HCT116 (cell line): ENCODE measurements around the gene OSBPL1A. TPM values are rescaled to one million over a fixed set of nuclear protein-coding genes. Genes with fewer than 3 reads are reported as not detected.

ENCODE experiments used
- ATAC-seq: fragments of 200-7000 bp; cut with Tn5 transposase; 2 replicates; pipeline ENCODE4 v1.9.1; 2020; ENCODE audit warnings: mild to moderate bottlenecking, moderate library complexity
- BruUV-seq: library from RNA; stranded (reverse); fragments of 400-500 nt; replicated peaks from 2 replicates; lab custom pipeline; 2021; lab: Mats Ljungman, UMichigan
- CTCF ChIA-PET: fragments of 300-600 bp; sonication (Branson Sonifier 250); formaldehyde crosslinking; loops from one replicate; lab custom pipeline; 2021; ENCODE audit warnings: antibody characterized with exemption; lab: Charles Lee
- POLR2A ChIA-PET: fragments of 300-600, 350-600 bp; sonication (Branson Sonifier 250); formaldehyde crosslinking; loops from one replicate; lab custom pipeline; 2021; ENCODE audit warnings: antibody characterized with exemption; lab: Charles Lee
- RAD21 ChIA-PET, 2 experiments: fragments of 300-600 bp; sonication (Branson Sonifier 250); formaldehyde crosslinking; loops; one replicate each; lab custom pipeline; 2023; ENCODE audit warnings: low total read pairs in 2 of 2; ENCODE audit not compliant: uncharacterized antibody in 2 of 2, unreplicated experiment in 2 of 2, low non-redundant PET in 1 of 2; lab: Charles Lee
- DNase-seq: peaks from one replicate; pipeline ENCODE4 v3.0.0-alpha.2; 2010; ENCODE audit warnings: low read depth, low spot score
- H2AFZ ChIP-seq: fragments of 200-600 bp; shearing (Covaris generic), sonication (generic); 2 replicates; pipeline ENCODE4 v1.6.1; 2017; ENCODE audit warnings: low read depth, mixed run types, mixed read lengths, antibody characterized with exemption, low read length; ENCODE audit not compliant: poor library complexity, severe bottlenecking
- H3K27ac ChIP-seq: 2 replicates; pipeline ENCODE4 v1.5.1; 2012; ENCODE audit warnings: low read depth, low read length
- H3K27me3 ChIP-seq: fragments of 200-600 bp; sonication (generic); 2 replicates; pipeline ENCODE4 v1.6.1; 2016; ENCODE audit warnings: mixed run types, low read length, mixed read lengths; ENCODE audit not compliant: insufficient read depth
- H3K36me3 ChIP-seq, 2 experiments: fragments of 200-500 bp in 1 of 2; fragments of 200-600 bp in 1 of 2; sonication (Bioruptor generic) in 1 of 2; sonication (generic) in 1 of 2; 2 replicates each; pipeline versions ENCODE4 v1.5.1 to v1.6.1; 2014 to 2016; ENCODE audit warnings: low read length in 2 of 2, inconsistent platforms in 1 of 2, mixed read lengths in 1 of 2, mixed run types in 1 of 2; ENCODE audit not compliant: insufficient read depth in 2 of 2, control insufficient read depth in 1 of 2
- H3K4me1 ChIP-seq, 2 experiments: fragments of 200-600 bp in 1 of 2; sonication (generic) in 1 of 2; 2 replicates each; pipeline versions ENCODE4 v1.5.1 to v1.6.1; 2012 to 2017; ENCODE audit warnings: low read length in 2 of 2, inconsistent platforms in 1 of 2, mild to moderate bottlenecking in 1 of 2, mixed read lengths in 1 of 2, mixed run types in 1 of 2, moderate library complexity in 1 of 2; ENCODE audit not compliant: insufficient read depth in 2 of 2, control insufficient read depth in 1 of 2
- H3K4me2 ChIP-seq: fragments of 200-600 bp; sonication (generic); 2 replicates; pipeline ENCODE4 v1.6.1; 2017; ENCODE audit warnings: mixed run types, low read length, mixed read lengths
- H3K4me3 ChIP-seq, 2 experiments: fragments of 200-600 bp in 1 of 2; sonication (generic) in 1 of 2; replicated peaks in 1 of 2; 2 replicates each; pipeline ENCODE4 v1.5.1; 2011 to 2016; ENCODE audit warnings: low read length in 2 of 2, control low read depth in 1 of 2, low read depth in 1 of 2, mild to moderate bottlenecking in 1 of 2, mixed read lengths in 1 of 2, mixed run types in 1 of 2
- H3K79me2 ChIP-seq: fragments of 200-600 bp; sonication (generic); 2 replicates; pipeline ENCODE4 v1.6.1; 2017; ENCODE audit warnings: mild to moderate bottlenecking, mixed run types, low read length, moderate library complexity, mixed read lengths; ENCODE audit not compliant: insufficient read depth
- H3K9ac ChIP-seq: fragments of 200-600 bp; sonication (generic); 2 replicates; pipeline ENCODE4 v1.6.1; 2016; ENCODE audit warnings: low read length, mixed read lengths
- H3K9me2 ChIP-seq: fragments of 200-600 bp; sonication (generic), shearing (Covaris generic); 2 replicates; pipeline ENCODE4 v1.6.1; 2017; ENCODE audit warnings: mixed run types, mild to moderate bottlenecking, moderate library complexity; ENCODE audit not compliant: insufficient read depth
- H3K9me3 ChIP-seq, 2 experiments: fragments of 200-500 bp in 1 of 2; fragments of 200-600 bp in 1 of 2; sonication (Bioruptor generic) in 1 of 2; sonication (generic) in 1 of 2; 2 replicates each; pipeline ENCODE4 v1.6.1; 2014 to 2017; ENCODE audit warnings: low read length in 2 of 2, mixed read lengths in 2 of 2, inconsistent platforms in 1 of 2, low read depth in 1 of 2, mild to moderate bottlenecking in 1 of 2, mixed run types in 1 of 2, moderate library complexity in 1 of 2; ENCODE audit not compliant: control insufficient read depth in 1 of 2, insufficient read depth in 1 of 2
- H4K20me1 ChIP-seq: fragments of 200-600 bp; sonication (generic), shearing (Covaris generic); 2 replicates; pipeline ENCODE4 v1.6.1; 2017; ENCODE audit warnings: mixed run types, mild to moderate bottlenecking, moderate library complexity; ENCODE audit not compliant: insufficient read depth
- CBX3 ChIP-seq: IDR thresholded peaks from 2 replicates; pipeline ENCODE4 v1.6.1; 2012; ENCODE audit warnings: low read depth
- CEBPB ChIP-seq: IDR thresholded peaks from 2 replicates; pipeline ENCODE4 v1.6.1; 2012; ENCODE audit warnings: low read depth
- EZH2 ChIP-seq: fragments of 200-600 bp; sonication (generic); IDR thresholded peaks from 2 replicates; pipeline ENCODE4 v1.6.1; 2017; ENCODE audit warnings: antibody characterized with exemption, mixed run types
- EZH2phosphoT487 ChIP-seq: fragments of 200-600 bp; IDR thresholded peaks from 2 replicates; pipeline ENCODE4 v1.6.1; 2018; ENCODE audit warnings: antibody characterized with exemption, borderline replicate concordance
- FOSL1 ChIP-seq: IDR thresholded peaks from 2 replicates; pipeline ENCODE4 v1.6.1; 2012; ENCODE audit warnings: low read depth
- POLR2AphosphoS5 ChIP-seq: IDR thresholded peaks from 2 replicates; pipeline ENCODE4 v1.6.1; 2011; ENCODE audit warnings: mild to moderate bottlenecking, low read depth, low read length, moderate library complexity
- RAD21 ChIP-seq: IDR thresholded peaks from 2 replicates; pipeline ENCODE4 v1.6.1; 2012; ENCODE audit warnings: low read depth, mild to moderate bottlenecking
- SIN3A ChIP-seq: IDR thresholded peaks from 2 replicates; pipeline ENCODE4 v1.6.1; 2012; ENCODE audit warnings: low read depth
- YY1 ChIP-seq: IDR thresholded peaks from 2 replicates; pipeline ENCODE4 v1.6.1; 2011; ENCODE audit warnings: low read length, low read depth, moderate library complexity, mild to moderate bottlenecking; ENCODE audit not compliant: insufficient replicate concordance; ENCODE audit errors: extremely low read depth
- ZNF274 ChIP-seq: fragments of 200-500 bp; sonication (Bioruptor generic); IDR thresholded peaks from 2 replicates; pipeline ENCODE4 v1.6.1; 2014; ENCODE audit warnings: mild to moderate bottlenecking, low read depth, low read length, inconsistent platforms
- intact Hi-C: fragments of 100-400 bp; cut with micrococcal nuclease; formaldehyde crosslinking; loops from 2 replicates; pipeline ENCODE4 v1.10.0; 2022
- total RNA-seq: library from RNA; stranded (reverse); gene quantifications from one replicate; pipeline ENCODE4 v1.2.1, GENCODE V29; 2021; ENCODE audit not compliant: unreplicated experiment
- TF ChIP-seq, protein P1 (sequence below), 3 experiments: fragments of 200-600 bp in 1 of 3; sonication (generic) in 1 of 3; IDR thresholded peaks in 2 of 3; conservative IDR thresholded peaks in 1 of 3; 2 replicates each; pipeline ENCODE4 v1.5.1; 2012 to 2017; ENCODE audit warnings: low read depth in 2 of 3, low read length in 2 of 3, antibody characterized with exemption in 1 of 3, borderline replicate concordance in 1 of 3, control low read depth in 1 of 3, mild to moderate bottlenecking in 1 of 3, mixed read lengths in 1 of 3, mixed run types in 1 of 3, moderate library complexity in 1 of 3; ENCODE audit not compliant: insufficient read depth in 1 of 3
- TF ChIP-seq, protein P2 (sequence below): IDR thresholded peaks from 2 replicates; pipeline ENCODE4 v1.6.1; 2011; ENCODE audit warnings: mild to moderate bottlenecking, low read length, moderate library complexity; ENCODE audit not compliant: insufficient replicate concordance; ENCODE audit errors: extremely low read depth

The OSBPL1A gene
- total RNA-seq, 1 experiment from 2014 or later = 18.9 TPM

DNA sequence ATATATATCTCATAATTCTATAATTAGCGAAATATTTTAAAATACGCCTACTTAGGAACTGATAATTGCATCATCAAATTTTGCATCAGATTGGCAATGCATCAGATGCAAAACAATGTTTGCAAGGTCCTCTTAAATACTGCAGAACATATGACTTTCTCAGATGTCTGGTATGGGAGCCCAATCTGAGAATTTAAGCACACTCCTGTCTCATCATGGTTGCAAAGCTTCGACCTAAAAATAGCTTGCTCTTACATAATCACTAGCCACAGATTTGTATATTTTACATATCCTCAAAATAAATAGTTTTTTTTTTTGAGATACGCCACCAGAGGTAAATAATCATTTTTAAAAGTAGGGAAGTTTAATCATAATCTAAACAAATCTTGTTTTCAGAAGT is 135.5 kb downstream of the OSBPL1A start:
- Histone ChIP-seq H3K27ac (no peak overlapping the region), H3K9me2 (no peaks in the 10 kb centered on the region), H3K79me2 (peaks cover 34% of the 10 kb centered on the region), H3K4me3 (no peak overlapping the region), H3K4me2 (no peak overlapping the region), H3K36me3 (no peaks in the 10 kb centered on the region), H3K9ac (no peak overlapping the region), H2AFZ (no peak overlapping the region), H3K9me3 (peaks cover 0 to 6% of the 10 kb centered on the region in 2 experiments; a peak in 2 of 4 replicates), H3K4me1 (no peaks in the 10 kb centered on the region), H3K27me3 (no peaks in the 10 kb centered on the region), H4K20me1 (no peaks in the 10 kb centered on the region)
- ATAC-seq (no peak), DNase-seq (no peak)
- ChIA-PET POLR2A (no interaction called here), CTCF (no interaction called here), RAD21 (no interaction called here)
- intact Hi-C loops = no loop called here
- no peak for TF ChIP-seq YY1
- no peak for TF ChIP-seq EZH2phosphoT487
- TF ChIP-seq, protein P1, sequence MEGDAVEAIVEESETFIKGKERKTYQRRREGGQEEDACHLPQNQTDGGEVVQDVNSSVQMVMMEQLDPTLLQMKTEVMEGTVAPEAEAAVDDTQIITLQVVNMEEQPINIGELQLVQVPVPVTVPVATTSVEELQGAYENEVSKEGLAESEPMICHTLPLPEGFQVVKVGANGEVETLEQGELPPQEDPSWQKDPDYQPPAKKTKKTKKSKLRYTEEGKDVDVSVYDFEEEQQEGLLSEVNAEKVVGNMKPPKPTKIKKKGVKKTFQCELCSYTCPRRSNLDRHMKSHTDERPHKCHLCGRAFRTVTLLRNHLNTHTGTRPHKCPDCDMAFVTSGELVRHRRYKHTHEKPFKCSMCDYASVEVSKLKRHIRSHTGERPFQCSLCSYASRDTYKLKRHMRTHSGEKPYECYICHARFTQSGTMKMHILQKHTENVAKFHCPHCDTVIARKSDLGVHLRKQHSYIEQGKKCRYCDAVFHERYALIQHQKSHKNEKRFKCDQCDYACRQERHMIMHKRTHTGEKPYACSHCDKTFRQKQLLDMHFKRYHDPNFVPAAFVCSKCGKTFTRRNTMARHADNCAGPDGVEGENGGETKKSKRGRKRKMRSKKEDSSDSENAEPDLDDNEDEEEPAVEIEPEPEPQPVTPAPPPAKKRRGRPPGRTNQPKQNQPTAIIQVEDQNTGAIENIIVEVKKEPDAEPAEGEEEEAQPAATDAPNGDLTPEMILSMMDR (IDR thresholded peaks at IDR 0.05 in 2 of 3, conservative IDR thresholded peaks at IDR 0.05 in 1 of 3; ENCODE audit: borderline replicate concordance in 1 of 3, insufficient read depth in 1 of 3, low read depth in 2 of 3, low read length in 2 of 3) = no peak
- no peak for TF ChIP-seq EZH2
- TF ChIP-seq, protein P2, sequence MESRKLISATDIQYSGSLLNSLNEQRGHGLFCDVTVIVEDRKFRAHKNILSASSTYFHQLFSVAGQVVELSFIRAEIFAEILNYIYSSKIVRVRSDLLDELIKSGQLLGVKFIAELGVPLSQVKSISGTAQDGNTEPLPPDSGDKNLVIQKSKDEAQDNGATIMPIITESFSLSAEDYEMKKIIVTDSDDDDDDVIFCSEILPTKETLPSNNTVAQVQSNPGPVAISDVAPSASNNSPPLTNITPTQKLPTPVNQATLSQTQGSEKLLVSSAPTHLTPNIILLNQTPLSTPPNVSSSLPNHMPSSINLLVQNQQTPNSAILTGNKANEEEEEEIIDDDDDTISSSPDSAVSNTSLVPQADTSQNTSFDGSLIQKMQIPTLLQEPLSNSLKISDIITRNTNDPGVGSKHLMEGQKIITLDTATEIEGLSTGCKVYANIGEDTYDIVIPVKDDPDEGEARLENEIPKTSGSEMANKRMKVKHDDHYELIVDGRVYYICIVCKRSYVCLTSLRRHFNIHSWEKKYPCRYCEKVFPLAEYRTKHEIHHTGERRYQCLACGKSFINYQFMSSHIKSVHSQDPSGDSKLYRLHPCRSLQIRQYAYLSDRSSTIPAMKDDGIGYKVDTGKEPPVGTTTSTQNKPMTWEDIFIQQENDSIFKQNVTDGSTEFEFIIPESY = no peak
- no peak for TF ChIP-seq SIN3A
- TF ChIP-seq CBX3 = no peak
- TF ChIP-seq CEBPB = no peak
- no peak for TF ChIP-seq RAD21
- TF ChIP-seq POLR2AphosphoS5 = no peak
- TF ChIP-seq ZNF274 = no peak
- no peak for TF ChIP-seq FOSL1
- BruUV-seq = no TSS peak
